Activated T-cell treated with anti-CD3 and anti-CD28 coated beads, Interleukin-2, amount 50 U/mL, for 4 hours (primary cell): ENCODE results near the gene BCO2. TPM values are rescaled to one million over a fixed set of nuclear protein-coding genes. Genes with fewer than 3 reads are reported as not detected.

Source experiments
- ATAC-seq, 2 donors: fragments of 200-7000 bp; cut with Tn5 transposase; one replicate each; pipeline ENCODE4 v1.10.0; 2021
- DNase-seq: peaks from one replicate; pipeline ENCODE4 v3.0.0-alpha.2; 2020
- H3K27me3 Mint-ChIP-seq: one replicate; pipeline ENCODE4 v1.8.0; 2021; ENCODE audit warnings: low read depth, mixed read lengths
- H3K36me3 Mint-ChIP-seq: one replicate; pipeline ENCODE4 v1.8.0; 2022; ENCODE audit warnings: mixed read lengths; ENCODE audit not compliant: insufficient read depth
- H3K4me1 Mint-ChIP-seq: one replicate; pipeline ENCODE4 v1.8.0; 2021; ENCODE audit warnings: low read depth, mixed read lengths
- H3K4me3 Mint-ChIP-seq: one replicate; pipeline ENCODE4 v1.8.0; 2021; ENCODE audit warnings: mild to moderate bottlenecking, moderate library complexity, mixed read lengths
- H3K9me3 Mint-ChIP-seq: one replicate; pipeline ENCODE4 v1.8.0; 2021; ENCODE audit warnings: mixed read lengths
- total RNA-seq, 3 donors: library from RNA; stranded (reverse); gene quantifications; one replicate each; pipeline ENCODE4 v1.2.1, GENCODE V29; 2021

BCO2 gene, protein sequence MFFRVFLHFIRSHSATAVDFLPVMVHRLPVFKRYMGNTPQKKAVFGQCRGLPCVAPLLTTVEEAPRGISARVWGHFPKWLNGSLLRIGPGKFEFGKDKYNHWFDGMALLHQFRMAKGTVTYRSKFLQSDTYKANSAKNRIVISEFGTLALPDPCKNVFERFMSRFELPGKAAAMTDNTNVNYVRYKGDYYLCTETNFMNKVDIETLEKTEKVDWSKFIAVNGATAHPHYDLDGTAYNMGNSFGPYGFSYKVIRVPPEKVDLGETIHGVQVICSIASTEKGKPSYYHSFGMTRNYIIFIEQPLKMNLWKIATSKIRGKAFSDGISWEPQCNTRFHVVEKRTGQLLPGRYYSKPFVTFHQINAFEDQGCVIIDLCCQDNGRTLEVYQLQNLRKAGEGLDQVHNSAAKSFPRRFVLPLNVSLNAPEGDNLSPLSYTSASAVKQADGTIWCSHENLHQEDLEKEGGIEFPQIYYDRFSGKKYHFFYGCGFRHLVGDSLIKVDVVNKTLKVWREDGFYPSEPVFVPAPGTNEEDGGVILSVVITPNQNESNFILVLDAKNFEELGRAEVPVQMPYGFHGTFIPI
- 1 to 10 TPM in 1 of 3 donors, under 1 TPM in 2; 0.66 to 1.1 (median 0.73) TPM for total RNA-seq

DNA sequence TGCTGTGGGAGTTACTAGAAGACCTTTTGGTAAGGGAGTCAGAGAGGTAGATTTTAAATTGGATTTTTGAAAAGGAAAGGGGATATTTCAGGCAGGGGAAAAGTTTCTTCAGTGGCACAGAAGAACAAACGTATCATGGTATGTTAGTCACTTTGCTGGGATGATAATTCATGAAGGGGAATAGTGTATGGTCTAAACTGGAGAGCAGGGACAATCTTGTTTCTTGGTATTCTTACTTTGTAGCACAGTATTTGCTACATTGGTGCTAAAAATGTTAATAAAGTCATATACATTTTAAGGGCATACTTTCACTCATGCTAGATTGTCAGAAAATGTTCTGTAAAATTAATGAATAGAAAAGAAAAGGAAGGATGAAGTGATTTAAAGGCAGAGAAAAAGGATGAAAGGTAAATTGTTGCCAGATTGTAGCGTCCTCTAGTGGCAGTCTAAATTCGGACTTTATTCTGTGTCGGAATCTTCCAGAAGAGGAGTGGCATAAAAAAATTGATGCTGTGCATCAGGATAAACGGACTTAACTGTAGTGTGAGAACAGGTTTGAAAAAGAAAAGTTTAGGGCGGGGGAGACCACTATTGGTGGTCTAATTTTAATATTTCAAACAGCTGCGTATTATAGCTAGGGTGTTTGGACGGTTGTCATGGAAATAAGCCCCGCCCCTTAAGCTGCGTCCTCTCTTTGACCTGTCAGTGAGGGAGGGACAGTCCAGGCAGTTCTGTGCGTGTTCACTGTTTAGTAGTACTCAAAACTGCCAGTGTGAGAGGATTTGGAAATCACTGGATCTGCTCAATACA, at the start of gene BCO2:
Gene BCO2 (plus strand): TSS at position 724 of the 810 bp plus-strand sequence. CDS start 90 bp downstream, outside the sequence.
- DNase-seq (no peak), ATAC-seq (peak in 1 of 2 donors; percentile 54)
- no peaks in the 10 kb centered on the region for H3K9me3 Mint-ChIP-seq
- H3K4me1 Mint-ChIP-seq = peaks cover 13% of the 10 kb centered on the region
- peaks cover 25% of the 10 kb centered on the region for H3K27me3 Mint-ChIP-seq
- peak within 1 kb of the TSS; percentile 41 for H3K4me3 Mint-ChIP-seq
- peaks cover 2% of the 10 kb centered on the region for H3K36me3 Mint-ChIP-seq

DNA sequence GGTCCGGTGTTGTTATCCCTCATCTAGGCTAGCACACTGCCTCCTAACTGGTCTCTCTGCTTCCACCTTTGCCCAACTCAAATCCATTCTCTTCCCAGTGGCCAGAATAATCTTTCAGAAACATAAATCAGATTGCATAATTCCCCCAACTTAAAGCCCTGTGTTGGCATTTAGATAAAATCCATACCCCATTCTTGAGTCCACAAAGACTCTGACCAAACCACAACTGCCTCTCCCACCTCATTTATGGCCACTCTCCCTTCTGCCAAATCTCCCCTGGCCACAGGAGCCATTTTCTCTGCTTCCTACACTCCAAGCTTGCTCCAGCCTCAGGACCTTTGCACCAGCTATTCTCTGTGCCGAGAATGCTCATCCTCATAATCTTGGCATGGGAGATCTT, 48.3 kb upstream of the BCO2 start:
- no peak for ATAC-seq
- Mint-ChIP-seq H3K9me3 (no peaks in the 10 kb centered on the region), H3K36me3 (peaks cover 8% of the 10 kb centered on the region), H3K4me3 (no peak overlapping the region), H3K27me3 (no peaks in the 10 kb centered on the region), H3K4me1 (no peaks in the 10 kb centered on the region)
- DNase-seq = no peak

DNA sequence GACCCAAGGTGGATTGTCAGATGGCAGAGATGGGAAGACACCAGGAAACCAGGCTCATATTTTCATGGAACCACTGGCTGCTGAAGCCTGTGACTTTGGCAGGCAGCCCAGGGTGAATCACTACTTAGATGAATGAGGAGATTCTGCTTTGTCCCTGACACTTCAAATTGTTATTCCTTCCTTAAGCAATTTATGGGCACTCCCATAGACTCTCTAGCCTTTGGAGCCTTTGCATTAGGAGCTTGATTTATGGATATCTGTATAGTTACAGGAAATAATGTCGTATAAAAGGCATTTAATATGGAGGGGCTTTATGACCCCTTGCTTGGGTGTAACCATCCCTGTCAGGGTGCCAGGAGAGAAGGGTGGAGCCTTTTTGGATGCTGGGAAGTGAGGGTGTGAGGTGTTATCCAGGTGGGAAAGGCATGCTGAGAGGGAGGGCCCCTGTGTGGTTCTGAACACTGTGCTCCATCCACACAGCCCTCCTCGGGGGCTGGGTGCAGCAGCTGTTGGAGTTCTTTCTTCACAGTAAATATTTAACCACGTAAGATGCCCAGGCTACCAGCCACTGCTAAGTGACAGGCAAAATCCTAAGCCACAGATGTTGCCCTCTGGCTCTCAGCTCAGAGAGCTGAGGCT, 46.7 kb upstream of the BCO2 start:
- Mint-ChIP-seq H3K9me3 (no peaks in the 10 kb centered on the region), H3K36me3 (peaks cover 6% of the 10 kb centered on the region), H3K4me3 (no peak overlapping the region), H3K27me3 (no peaks in the 10 kb centered on the region), H3K4me1 (no peaks in the 10 kb centered on the region)
- ATAC-seq = no peak
- no peak for DNase-seq

DNA sequence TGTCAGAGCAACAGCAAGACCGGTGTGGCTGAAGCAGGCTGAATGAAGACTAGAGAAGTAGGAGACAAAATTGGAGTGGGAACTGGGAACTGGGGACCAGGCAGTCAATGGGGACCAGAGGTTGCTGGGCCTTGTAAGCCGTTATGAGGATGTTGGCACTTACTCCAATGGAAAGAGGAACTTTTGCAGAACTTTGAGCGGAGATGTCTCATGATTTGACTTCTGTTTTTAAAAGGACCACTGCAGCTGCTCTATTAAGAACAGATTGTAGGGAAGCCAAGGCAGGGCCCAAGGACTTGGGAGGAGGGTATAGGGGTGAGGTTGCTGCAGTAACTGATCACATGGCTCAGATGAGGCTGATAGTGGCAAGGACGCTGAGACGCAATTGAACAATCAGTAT, 45.7 kb upstream of the BCO2 start:
- H3K27me3 Mint-ChIP-seq = no peaks in the 10 kb centered on the region
- DNase-seq (no peak), ATAC-seq (no peak)
- H3K9me3 Mint-ChIP-seq = no peaks in the 10 kb centered on the region
- H3K4me1 Mint-ChIP-seq = no peaks in the 10 kb centered on the region
- no peak overlapping the region for H3K4me3 Mint-ChIP-seq
- peaks cover 6% of the 10 kb centered on the region for H3K36me3 Mint-ChIP-seq

DNA sequence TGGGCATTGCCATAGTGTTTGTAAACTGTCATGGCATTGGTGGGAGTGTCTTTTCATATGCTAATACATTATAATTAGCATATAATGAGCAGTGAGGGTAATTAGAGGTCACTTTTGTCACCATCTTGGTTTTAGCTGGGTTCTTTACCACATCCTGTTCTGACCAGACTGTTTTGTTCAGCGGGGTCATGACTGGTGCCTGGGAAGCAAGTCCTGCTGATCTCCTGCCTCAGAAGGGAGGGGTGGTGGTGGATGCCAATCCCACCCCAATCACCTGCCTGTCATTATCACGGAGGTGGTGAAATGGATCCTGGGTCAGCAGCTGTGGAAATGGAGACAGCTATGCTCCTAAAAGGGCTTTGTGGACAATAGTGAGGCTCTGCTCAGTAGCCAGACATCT, 42.6 kb upstream of the BCO2 start:
- H3K4me1 Mint-ChIP-seq = no peaks in the 10 kb centered on the region
- DNase-seq = no peak

DNA sequence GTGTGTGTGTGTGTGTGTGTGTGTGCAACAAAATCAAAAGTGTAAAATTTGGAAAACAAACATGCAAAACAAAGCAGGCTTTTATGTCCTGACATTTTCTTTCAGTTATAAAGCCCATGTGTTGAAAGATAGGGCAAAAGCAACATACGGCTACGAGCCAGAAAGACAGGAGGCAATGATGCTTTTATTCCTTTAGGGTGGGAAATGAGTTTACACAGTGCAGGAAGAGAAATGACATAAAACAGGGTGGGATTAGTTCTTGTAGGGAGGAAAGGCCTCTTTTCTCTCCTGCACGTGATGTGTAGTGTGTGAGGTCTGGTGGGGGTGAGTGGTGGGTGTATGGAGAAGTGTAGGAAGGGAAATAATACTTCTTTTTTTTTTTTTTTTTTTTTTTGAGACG, 40.8 kb upstream of the BCO2 start:
- H3K4me1 Mint-ChIP-seq = no peaks in the 10 kb centered on the region
- ATAC-seq (no peak), DNase-seq (no peak)
- no peaks in the 10 kb centered on the region for H3K27me3 Mint-ChIP-seq
- H3K36me3 Mint-ChIP-seq = peaks cover 2% of the 10 kb centered on the region
- no peaks in the 10 kb centered on the region for H3K9me3 Mint-ChIP-seq
- H3K4me3 Mint-ChIP-seq = no peak overlapping the region

More for the DNA sequence above, 42.6 kb upstream of the BCO2 start:
- Mint-ChIP-seq H3K27me3 (no peaks in the 10 kb centered on the region), H3K4me3 (no peak overlapping the region), H3K36me3 (peaks cover 2% of the 10 kb centered on the region), H3K9me3 (no peaks in the 10 kb centered on the region)
- no peak for ATAC-seq

DNA sequence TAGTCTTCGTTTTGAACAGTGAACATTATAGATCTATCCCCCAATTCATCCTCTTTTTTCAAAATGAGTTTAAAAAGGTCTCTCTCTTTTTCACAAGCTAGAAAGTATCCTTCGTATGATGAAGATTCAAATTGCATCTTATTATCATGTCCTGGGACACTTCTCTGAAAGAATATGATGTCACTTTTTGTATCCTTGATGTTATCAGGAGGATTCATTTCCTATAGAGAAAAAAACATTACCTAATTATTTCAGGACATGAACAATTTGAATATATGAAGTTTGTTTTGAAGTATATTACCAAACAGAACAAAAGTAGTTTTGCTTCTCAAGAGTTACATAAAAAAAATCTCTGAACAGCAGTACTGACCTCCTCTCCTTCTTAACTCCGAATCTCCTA, 31.7 kb upstream of the BCO2 start:
- Mint-ChIP-seq H3K36me3 (peaks cover 7% of the 10 kb centered on the region), H3K4me1 (no peaks in the 10 kb centered on the region), H3K4me3 (no peak overlapping the region), H3K27me3 (no peaks in the 10 kb centered on the region), H3K9me3 (peaks cover 11% of the 10 kb centered on the region)
- no peak for DNase-seq
- no peak for ATAC-seq

DNA sequence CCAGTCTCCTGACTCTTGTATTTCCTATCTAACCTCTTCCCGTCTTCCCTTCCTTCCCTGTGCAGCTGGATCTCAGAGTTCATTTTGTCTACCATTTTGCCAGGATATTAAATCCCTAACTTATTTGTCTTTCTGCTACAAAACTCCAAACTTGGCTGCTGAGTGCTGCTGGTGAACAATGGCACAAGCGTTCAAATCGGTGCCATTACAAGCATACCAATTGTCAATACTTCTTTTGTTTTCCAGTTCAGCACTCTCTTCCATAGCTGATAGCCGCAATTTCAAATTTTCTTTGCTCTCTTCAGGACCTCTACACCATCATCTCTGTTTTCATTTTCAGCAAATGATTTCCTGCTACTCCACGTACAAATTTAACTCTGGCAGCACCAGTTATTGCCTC, 24.8 kb upstream of the BCO2 start:
- no peaks in the 10 kb centered on the region for H3K4me1 Mint-ChIP-seq
- ATAC-seq (no peak), DNase-seq (no peak)
- no peak overlapping the region for H3K4me3 Mint-ChIP-seq
- no peaks in the 10 kb centered on the region for H3K27me3 Mint-ChIP-seq
- H3K36me3 Mint-ChIP-seq = no peaks in the 10 kb centered on the region
- H3K9me3 Mint-ChIP-seq = no peaks in the 10 kb centered on the region

DNA sequence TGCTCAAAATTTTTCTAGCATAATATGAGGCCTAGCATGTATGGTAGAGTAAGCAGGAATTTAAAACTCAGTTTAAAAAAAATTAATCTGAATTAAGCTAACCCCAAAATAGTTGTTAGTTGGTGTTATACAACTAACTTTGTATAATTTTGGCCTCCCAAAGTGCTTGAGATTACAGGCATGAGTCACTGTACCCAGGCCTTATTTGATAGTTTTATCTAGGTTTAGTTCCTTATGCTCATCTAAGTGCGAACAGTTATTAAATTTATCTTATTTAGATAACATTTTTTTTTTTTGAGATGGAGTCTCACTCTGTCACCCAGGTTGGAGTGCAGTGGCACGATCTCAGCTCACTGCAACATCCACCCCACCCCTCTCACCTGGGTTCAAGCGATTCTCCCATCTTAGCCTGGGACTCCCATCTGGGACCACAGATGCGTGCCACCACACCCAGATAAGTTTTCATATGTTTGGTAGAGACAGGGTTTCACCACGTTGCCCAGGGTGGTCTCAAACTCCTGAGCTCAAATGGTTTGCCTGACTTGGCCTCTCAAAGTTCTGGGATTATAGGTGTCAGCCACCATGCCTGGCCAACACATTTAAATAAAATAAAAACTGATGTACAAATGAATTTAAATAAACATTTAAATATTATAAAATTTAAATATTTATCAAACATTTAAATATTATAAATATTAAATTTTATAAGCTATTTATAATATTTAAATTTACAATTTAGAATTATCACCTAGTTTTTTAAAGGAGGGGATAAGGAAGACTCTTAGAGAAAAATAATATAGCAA, 19.0 kb upstream of the BCO2 start:
- H3K9me3 Mint-ChIP-seq = no peaks in the 10 kb centered on the region
- no peaks in the 10 kb centered on the region for H3K27me3 Mint-ChIP-seq
- H3K4me3 Mint-ChIP-seq = no peak overlapping the region
- no peaks in the 10 kb centered on the region for H3K4me1 Mint-ChIP-seq
- DNase-seq (no peak), ATAC-seq (no peak)
- H3K36me3 Mint-ChIP-seq = no peaks in the 10 kb centered on the region

DNA sequence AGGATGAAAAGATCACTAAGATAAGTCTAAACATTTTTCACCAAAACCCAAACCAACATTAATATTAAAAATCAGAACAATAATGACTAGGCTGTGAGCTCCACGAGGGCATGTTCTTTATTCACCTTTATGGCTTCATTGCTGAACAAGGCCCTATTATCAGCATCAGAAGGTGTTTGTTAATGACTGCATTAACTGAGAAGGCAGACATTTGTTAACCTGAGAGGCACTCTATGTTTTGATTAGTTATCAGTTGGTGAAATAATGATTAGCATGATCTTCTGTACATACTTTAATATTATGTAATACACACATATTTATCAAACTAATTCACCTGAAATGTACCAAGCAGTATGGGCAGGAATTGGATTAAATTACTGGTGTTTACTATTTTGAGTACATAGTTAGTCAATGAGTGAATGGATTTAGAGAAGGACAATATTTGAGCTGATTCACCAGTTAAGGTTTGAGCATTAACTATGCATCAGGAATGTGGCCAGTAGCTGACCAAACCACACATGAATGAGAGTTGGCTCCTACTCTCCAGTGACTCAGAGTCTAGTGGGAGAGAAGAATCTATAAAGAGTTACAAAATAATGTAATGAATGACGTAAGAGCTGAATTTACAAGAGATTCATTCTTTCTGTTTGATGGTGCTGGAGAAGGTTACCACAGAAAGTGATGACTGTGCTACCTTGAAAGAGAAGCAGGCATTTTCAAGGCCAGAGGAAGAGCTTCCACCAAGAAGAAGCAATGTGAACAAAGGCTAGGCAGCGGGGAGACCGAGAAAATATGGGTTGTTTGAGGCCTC, 18.2 kb upstream of the BCO2 start:
- ATAC-seq (peak; percentile 60 to 87), DNase-seq (no peak)
- H3K36me3 Mint-ChIP-seq = no peaks in the 10 kb centered on the region
- H3K4me3 Mint-ChIP-seq = no peak overlapping the region
- H3K27me3 Mint-ChIP-seq = peaks cover 3% of the 10 kb centered on the region
- no peaks in the 10 kb centered on the region for H3K9me3 Mint-ChIP-seq
- no peaks in the 10 kb centered on the region for H3K4me1 Mint-ChIP-seq

DNA sequence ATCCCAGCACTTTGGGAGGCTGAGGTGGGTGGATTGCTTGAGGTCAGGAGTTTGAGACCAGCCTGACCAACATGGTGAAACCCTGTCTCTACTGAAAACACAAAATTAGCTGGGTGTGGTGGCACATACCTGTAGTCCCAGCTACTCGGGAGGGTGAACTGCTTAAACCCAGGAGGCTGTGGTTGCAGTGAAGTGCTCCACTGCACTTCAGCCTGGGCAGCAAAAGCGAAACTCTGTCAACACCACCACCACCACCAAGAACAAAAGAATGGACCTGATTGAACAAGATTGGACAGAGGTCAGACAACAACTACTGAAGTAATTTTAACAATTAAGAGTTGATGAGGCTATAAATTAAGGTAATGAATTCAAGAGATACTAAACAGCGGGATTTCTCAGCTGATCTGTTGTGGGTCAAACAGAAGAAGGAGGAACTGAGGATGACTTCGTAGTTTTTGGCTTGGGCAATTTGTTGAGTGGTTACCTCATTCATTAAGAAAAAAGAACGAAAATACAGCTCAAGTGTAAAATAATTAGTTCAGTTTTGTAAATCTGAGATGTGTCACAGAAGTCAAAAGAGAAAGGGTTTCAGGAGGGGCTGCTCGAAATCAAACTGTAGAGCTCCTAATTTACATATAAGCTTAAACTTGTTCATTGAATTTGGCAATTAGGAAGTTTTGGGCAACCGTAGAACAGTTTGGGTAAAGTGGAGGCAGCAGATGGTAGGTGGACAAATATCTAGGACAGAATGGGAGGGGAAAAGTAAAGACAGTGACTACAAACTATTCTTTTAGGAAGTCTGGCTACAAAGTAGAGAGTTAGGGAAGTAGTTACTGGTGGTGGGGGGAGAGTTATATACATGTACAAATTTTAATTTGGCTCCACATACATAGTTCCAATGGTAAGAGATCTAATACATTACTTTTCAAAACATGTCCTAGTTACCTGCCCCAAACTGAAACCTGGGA, 15.9 kb upstream of the BCO2 start:
- Mint-ChIP-seq H3K4me1 (no peaks in the 10 kb centered on the region), H3K36me3 (no peaks in the 10 kb centered on the region), H3K9me3 (no peaks in the 10 kb centered on the region), H3K4me3 (no peak overlapping the region), H3K27me3 (peaks cover 10% of the 10 kb centered on the region)
- ATAC-seq = no peak
- DNase-seq = no peak

DNA sequence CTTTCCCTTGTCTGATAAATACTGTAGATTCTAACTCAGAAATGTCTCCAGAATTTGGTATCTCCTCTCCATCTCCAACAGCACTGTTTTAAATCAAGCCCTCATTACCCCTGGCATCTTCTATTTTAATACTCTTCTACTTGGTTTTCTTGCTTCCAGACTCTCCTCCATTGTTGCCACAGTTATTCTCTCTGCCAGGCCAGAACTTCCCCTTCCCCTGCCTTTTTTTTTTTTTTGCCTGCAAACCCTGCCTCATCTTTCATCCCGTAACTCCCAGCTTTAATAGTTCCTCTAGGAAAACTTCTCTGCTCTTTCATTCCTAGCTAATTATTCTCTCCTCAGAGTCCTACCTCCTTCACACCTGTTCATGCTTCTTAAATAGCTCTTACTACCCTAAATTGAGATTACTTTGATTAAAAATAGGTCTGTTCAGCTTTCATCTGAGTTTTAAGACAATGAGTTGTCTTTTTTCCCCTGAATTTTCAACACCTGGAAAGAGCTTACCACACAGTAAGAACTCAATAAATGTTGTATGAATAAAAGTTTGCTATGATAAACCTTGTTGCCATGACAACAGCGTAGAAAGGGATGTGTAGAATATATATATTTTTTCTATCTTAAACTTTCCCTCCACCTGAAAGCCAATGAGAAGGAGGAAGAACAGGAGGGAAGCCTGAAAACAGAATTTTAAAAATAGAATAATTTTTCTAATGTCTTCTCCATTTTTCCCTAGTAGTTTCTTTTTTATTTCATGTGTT, 15.0 kb upstream of the BCO2 start:
- DNase-seq (no peak), ATAC-seq (no peak)
- Mint-ChIP-seq H3K27me3 (peaks cover 10% of the 10 kb centered on the region), H3K9me3 (no peaks in the 10 kb centered on the region), H3K4me1 (no peaks in the 10 kb centered on the region), H3K36me3 (no peaks in the 10 kb centered on the region), H3K4me3 (no peak overlapping the region)
